ENCODE data around the gene TRIM27. TPM values are rescaled to one million over a fixed set of nuclear protein-coding genes. Genes with fewer than 3 reads are reported as not detected.

The TRIM27 gene
- total and polyA plus RNA-seq, 4 experiments from 2014 or later: 51.6 to 108 (median 83.5) TPM

- ChIA-PET POLR2A (ENCODE audit: partially characterized antibody) (interaction anchor here (8.2 to 13.4 kb wide), 2 partner anchors 7 to 22 kb away, joined by 164 to 208 read pairs; no protein-coding TSS in a partner anchor), CTCF (ENCODE audit: partially characterized antibody) (interaction anchor here (1.1 to 8.6 kb wide), 2 partner anchors 50 to 129 kb away, joined by 3 to 52 read pairs; no protein-coding TSS in a partner anchor)
- Histone ChIP-seq H3K36me3 (ENCODE audit: insufficient read depth, low read length) (no peaks in the 10 kb centered on the region), H3K27ac (ENCODE audit: low read depth, low read length) (no peak overlapping the region), H3K4me1 (ENCODE audit: insufficient read depth, low read length) (peaks cover 24% of the 10 kb centered on the region), H3K27me3 (ENCODE audit: insufficient read depth, low read length) (no peaks in the 10 kb centered on the region), H3K4me3 (ENCODE audit: low read length in 2 of 2) (no peak overlapping the region), H3K9me3 (ENCODE audit: control insufficient read depth in 1 of 2, low read length in 2 of 2) (no peaks in the 10 kb centered on the region)
- H3K4me1 Mint-ChIP-seq: peaks cover 22 to 32% (median 28%) of the 10 kb centered on the region in 4 donors
- DNase-seq: no peak
- peak overlapping the region in 1 of 7 donors; percentile 69 for H3K27ac Mint-ChIP-seq
- no peak overlapping the region for H3K4me3 Mint-ChIP-seq
- intact Hi-C loops (cut with micrococcal nuclease): no loop called here
- no peaks in the 10 kb centered on the region for H3K27me3 Mint-ChIP-seq
- no peaks in the 10 kb centered on the region for H3K36me3 Mint-ChIP-seq
- peaks cover 0 to 16% (median 4%) of the 10 kb centered on the region in 8 donors for H3K9me3 Mint-ChIP-seq
Measured at GRCh38 chr6:28887796-28888496, 35.8 kb downstream of the TRIM27 start.

GRCh38 chr6:28886079-28886439 is 37.7 kb downstream of the TRIM27 start:
- Mint-ChIP-seq H3K27me3 (peaks cover 0 to 3% of the 10 kb centered on the region in 2 donors), H3K4me1 (peaks cover 27 to 36% (median 32%) of the 10 kb centered on the region in 4 donors), H3K4me3 (peak overlapping the region in 3 of 8 donors; percentile 38 to 63 (median 55)), H3K9me3 (peaks cover 0 to 16% (median 6%) of the 10 kb centered on the region in 8 donors), H3K27ac (peak overlapping the region in 2 of 7 donors; percentile 79 to 86), H3K36me3 (peaks cover 0 to 2% of the 10 kb centered on the region in 2 donors)
- Histone ChIP-seq H3K27ac (ENCODE audit: low read depth, low read length) (no peak overlapping the region), H3K4me3 (ENCODE audit: low read length in 2 of 2) (no peak overlapping the region), H3K9me3 (ENCODE audit: control insufficient read depth in 1 of 2, low read length in 2 of 2) (no peaks in the 10 kb centered on the region), H3K36me3 (ENCODE audit: insufficient read depth, low read length) (no peaks in the 10 kb centered on the region), H3K4me1 (ENCODE audit: insufficient read depth, low read length) (peaks cover 24% of the 10 kb centered on the region), H3K27me3 (ENCODE audit: insufficient read depth, low read length) (no peaks in the 10 kb centered on the region)
- no peak for DNase-seq
- intact Hi-C loops (cut with micrococcal nuclease): no loop called here
- ChIA-PET CTCF (ENCODE audit: partially characterized antibody) (interaction anchor here (0.9 to 8.6 kb wide), 5 partner anchors 9 to 130 kb away, joined by 4 to 52 read pairs (median 21); no protein-coding TSS in a partner anchor), POLR2A (ENCODE audit: partially characterized antibody) (interaction anchor here (1.0 to 13.4 kb wide), 7 partner anchors 9 to 1407 kb away, joined by 3 to 208 read pairs (median 13); partner anchors contain the start of gene TRIM27)

- H3K27ac Mint-ChIP-seq: peak overlapping the region; percentile 68 to 92 (median 83)
- peaks cover 31 to 42% (median 37%) of the 10 kb centered on the region in 4 donors for H3K4me1 Mint-ChIP-seq
- Histone ChIP-seq H3K4me3 (ENCODE audit: low read length in 2 of 2) (peak overlapping the region; percentile 32 to 36), H3K36me3 (ENCODE audit: insufficient read depth, low read length) (no peaks in the 10 kb centered on the region), H3K4me1 (ENCODE audit: insufficient read depth, low read length) (peaks cover 24% of the 10 kb centered on the region), H3K9me3 (ENCODE audit: control insufficient read depth in 1 of 2, low read length in 2 of 2) (no peaks in the 10 kb centered on the region), H3K27me3 (ENCODE audit: insufficient read depth, low read length) (no peaks in the 10 kb centered on the region), H3K27ac (ENCODE audit: low read depth, low read length) (peak overlapping the region; percentile 29)
- peak; percentile 88 to 93 (median 90) for DNase-seq
- CTCF ChIA-PET (ENCODE audit: partially characterized antibody): interaction anchor here (0.8 to 8.6 kb wide), 11 partner anchors 9 to 132 kb away, joined by 3 to 52 read pairs (median 5); no protein-coding TSS in a partner anchor
- peak overlapping the region; percentile 72 to 84 (median 77) for H3K4me3 Mint-ChIP-seq
- POLR2A ChIA-PET (ENCODE audit: partially characterized antibody): interaction anchor here (0.6 to 13.4 kb wide), 26 partner anchors 11 to 1751 kb away, joined by 3 to 208 read pairs (median 4); partner anchors contain the start of genes TRIM27 and ZKSCAN8
- intact Hi-C loops (cut with micrococcal nuclease): loop anchor here (1.0 to 5.0 kb wide), 6 partner anchors 12 to 1737 kb away; a partner anchor contains a TSS
- H3K9me3 Mint-ChIP-seq: peaks cover 0 to 16% (median 6%) of the 10 kb centered on the region in 8 donors
- peaks cover 3 to 12% of the 10 kb centered on the region in 2 donors for H3K27me3 Mint-ChIP-seq
- peaks cover 0 to 5% of the 10 kb centered on the region in 2 donors for H3K36me3 Mint-ChIP-seq
Measured at GRCh38 chr6:28884423-28885131, 39.2 kb downstream of the TRIM27 start.

GRCh38 chr6:28880894-28881780 is 42.6 kb downstream of the TRIM27 start:
- H3K27ac ChIP-seq (ENCODE audit: low read depth, low read length): no peak overlapping the region
- peak in 4 of 5 donors; percentile 21 to 46 (median 37) for DNase-seq
- H3K36me3 Mint-ChIP-seq: peaks cover 0 to 5% of the 10 kb centered on the region in 2 donors
- H3K9me3 ChIP-seq (ENCODE audit: control insufficient read depth in 1 of 2, low read length in 2 of 2): no peaks in the 10 kb centered on the region
- peak overlapping the region in 6 of 7 donors; percentile 18 to 94 (median 78) for H3K27ac Mint-ChIP-seq
- POLR2A ChIA-PET (ENCODE audit: partially characterized antibody): interaction anchor here (1.4 to 13.4 kb wide), 3 partner anchors 10 to 15 kb away, joined by 6 to 208 read pairs (median 164); no protein-coding TSS in a partner anchor
- CTCF ChIA-PET (ENCODE audit: partially characterized antibody): interaction anchor here (1.2 to 8.6 kb wide), 5 partner anchors 11 to 60 kb away, joined by 3 to 52 read pairs (median 5); no protein-coding TSS in a partner anchor
- no peaks in the 10 kb centered on the region for H3K36me3 ChIP-seq (ENCODE audit: insufficient read depth, low read length)
- peaks cover 0 to 15% (median 6%) of the 10 kb centered on the region in 8 donors for H3K9me3 Mint-ChIP-seq
- no peaks in the 10 kb centered on the region for H3K27me3 ChIP-seq (ENCODE audit: insufficient read depth, low read length)
- H3K4me1 Mint-ChIP-seq: peaks cover 30 to 39% (median 35%) of the 10 kb centered on the region in 4 donors
- H3K4me3 Mint-ChIP-seq: peak overlapping the region; percentile 62 to 83 (median 76)
- peaks cover 12 to 23% of the 10 kb centered on the region in 2 donors for H3K27me3 Mint-ChIP-seq
- peaks cover 24% of the 10 kb centered on the region for H3K4me1 ChIP-seq (ENCODE audit: insufficient read depth, low read length)
- intact Hi-C loops (cut with micrococcal nuclease): loop anchor here (5.0 kb wide), 2 partner anchors 61 to 1734 kb away; a partner anchor contains a TSS
- no peak overlapping the region for H3K4me3 ChIP-seq (ENCODE audit: low read length in 2 of 2)

GRCh38 chr6:28880519-28880893 is 43.3 kb downstream of the TRIM27 start:
- H3K4me1 Mint-ChIP-seq: peaks cover 25 to 33% (median 30%) of the 10 kb centered on the region in 4 donors
- H3K27ac Mint-ChIP-seq: peak overlapping the region in 3 of 7 donors; percentile 18 to 94 (median 59)
- peaks cover 0 to 5% of the 10 kb centered on the region in 2 donors for H3K36me3 Mint-ChIP-seq
- H3K27me3 ChIP-seq (ENCODE audit: insufficient read depth, low read length): no peaks in the 10 kb centered on the region
- peaks cover 19% of the 10 kb centered on the region for H3K4me1 ChIP-seq (ENCODE audit: insufficient read depth, low read length)
- H3K36me3 ChIP-seq (ENCODE audit: insufficient read depth, low read length): no peaks in the 10 kb centered on the region
- intact Hi-C loops (cut with micrococcal nuclease): loop anchor here (5.0 kb wide), 2 partner anchors 62 to 1733 kb away; a partner anchor contains a TSS
- H3K4me3 ChIP-seq (ENCODE audit: low read length in 2 of 2): no peak overlapping the region
- ChIA-PET POLR2A (ENCODE audit: partially characterized antibody) (interaction anchor here (8.2 to 13.4 kb wide), 2 partner anchors 15 kb away, joined by 164 to 208 read pairs; no protein-coding TSS in a partner anchor), CTCF (ENCODE audit: partially characterized antibody) (interaction anchor here (1.4 to 8.6 kb wide), 3 partner anchors 12 to 42 kb away, joined by 3 to 52 read pairs (median 3); no protein-coding TSS in a partner anchor)
- H3K27me3 Mint-ChIP-seq: peaks cover 13 to 23% of the 10 kb centered on the region in 2 donors
- no peak for DNase-seq
- no peaks in the 10 kb centered on the region for H3K9me3 ChIP-seq (ENCODE audit: control insufficient read depth in 1 of 2, low read length in 2 of 2)
- peaks cover 0 to 12% (median 5%) of the 10 kb centered on the region in 8 donors for H3K9me3 Mint-ChIP-seq
- no peak overlapping the region for H3K27ac ChIP-seq (ENCODE audit: low read depth, low read length)
- H3K4me3 Mint-ChIP-seq: peak overlapping the region in 6 of 8 donors; percentile 62 to 83 (median 76)

GRCh38 chr6:28876710-28877109 is 47.1 kb downstream of the TRIM27 start:
- intact Hi-C loops (cut with micrococcal nuclease): no loop called here
- Histone ChIP-seq H3K4me1 (ENCODE audit: insufficient read depth, low read length) (no peaks in the 10 kb centered on the region), H3K4me3 (ENCODE audit: low read length in 2 of 2) (no peak overlapping the region), H3K36me3 (ENCODE audit: insufficient read depth, low read length) (no peaks in the 10 kb centered on the region), H3K27me3 (ENCODE audit: insufficient read depth, low read length) (no peaks in the 10 kb centered on the region), H3K27ac (ENCODE audit: low read depth, low read length) (no peak overlapping the region), H3K9me3 (ENCODE audit: control insufficient read depth in 1 of 2, low read length in 2 of 2) (no peaks in the 10 kb centered on the region)
- ChIA-PET POLR2A (ENCODE audit: partially characterized antibody) (interaction anchor here (0.8 kb wide), 1 partner anchor 10 kb away, joined by 4 read pairs; no protein-coding TSS in a partner anchor), CTCF (ENCODE audit: partially characterized antibody) (interaction anchor here (0.8 to 2.2 kb wide), 2 partner anchors 11 to 22 kb away, joined by 3 to 5 read pairs; no protein-coding TSS in a partner anchor)
- Mint-ChIP-seq H3K27me3 (peaks cover 15 to 23% of the 10 kb centered on the region in 2 donors), H3K4me3 (no peak overlapping the region), H3K36me3 (peaks cover 0 to 5% of the 10 kb centered on the region in 2 donors), H3K27ac (no peak overlapping the region), H3K9me3 (peaks cover 0 to 7% (median 0%) of the 10 kb centered on the region in 8 donors), H3K4me1 (peaks cover 8 to 11% (median 9%) of the 10 kb centered on the region in 4 donors)
- no peak for DNase-seq

Data from CD4-positive, alpha-beta memory T cell (primary cell).